ENCODE data around the gene TRIM7. TPM values are rescaled to one million over a fixed set of nuclear protein-coding genes. Genes with fewer than 3 reads are reported as not detected.

TRIM7 gene
- total RNA-seq, 1 donor from 2014 or later = 4.0 TPM

DNA sequence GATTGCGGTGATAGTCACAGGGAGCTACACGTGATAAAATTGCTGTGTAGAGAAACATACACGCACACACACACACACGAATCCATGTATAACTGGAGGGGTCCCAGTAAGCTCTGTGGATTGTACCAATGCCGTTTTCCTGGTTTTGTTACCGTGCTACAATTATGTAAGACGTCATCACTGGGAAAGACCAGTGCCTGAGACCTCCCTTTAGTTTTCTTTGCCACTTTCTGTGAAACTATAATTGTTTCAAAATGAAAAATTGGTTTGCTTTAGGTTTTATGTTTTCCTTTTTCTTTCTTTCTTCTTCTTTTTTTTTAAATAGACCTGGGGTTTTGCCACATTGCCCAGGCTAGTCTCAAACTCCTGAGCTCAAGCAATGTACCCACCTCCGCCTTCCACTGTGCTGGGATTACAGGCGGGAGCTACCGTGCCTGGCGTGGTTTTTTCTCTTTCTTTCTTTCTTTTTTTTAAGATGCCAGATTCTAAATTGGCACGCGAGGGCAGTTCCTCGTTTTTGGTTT is 36.3 kb downstream of the TRIM7 start:
- Mint-ChIP-seq H3K27me3 (ENCODE audit: unreplicated experiment) (peaks cover 75% of the 10 kb centered on the region), H3K27ac (ENCODE audit: unreplicated experiment) (no peak overlapping the region)

DNA sequence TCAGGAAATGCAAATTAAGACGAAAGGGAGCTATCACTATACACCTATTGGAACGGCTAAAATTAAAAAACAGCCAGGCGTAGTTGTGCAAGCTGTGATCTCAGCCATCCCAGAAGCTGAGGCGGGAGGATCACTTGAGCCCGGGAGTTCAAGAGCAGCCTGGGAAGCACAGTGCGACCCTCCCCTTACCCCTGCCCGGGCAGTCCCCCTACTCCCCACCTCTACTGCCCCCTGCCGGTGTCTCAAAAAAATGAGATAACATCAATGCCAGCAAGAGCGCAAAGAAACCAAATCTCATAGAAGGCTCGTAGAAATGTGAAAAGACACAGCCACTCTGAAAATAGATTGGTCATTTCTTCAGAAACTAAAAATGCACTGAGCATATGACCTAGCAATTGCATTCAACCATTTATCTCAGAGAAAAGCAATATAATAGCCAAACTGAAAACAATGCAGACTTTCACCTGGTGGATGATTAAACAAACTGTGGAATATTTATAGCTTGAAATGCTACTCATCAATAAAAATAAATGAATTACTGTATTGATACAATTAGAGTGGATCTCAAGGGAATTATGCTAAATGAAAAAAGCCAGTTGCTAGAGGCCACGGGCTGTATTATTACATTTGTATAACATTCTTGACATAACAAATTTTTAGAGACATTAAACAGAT is 37.0 kb downstream of the TRIM7 start:
- no peak overlapping the region for H3K4me3 Mint-ChIP-seq (ENCODE audit: unreplicated experiment)
- H3K27ac Mint-ChIP-seq (ENCODE audit: unreplicated experiment) = no peak overlapping the region
- no peaks in the 10 kb centered on the region for H3K36me3 Mint-ChIP-seq (ENCODE audit: unreplicated experiment)
- peaks cover 68% of the 10 kb centered on the region for H3K27me3 Mint-ChIP-seq (ENCODE audit: unreplicated experiment)
- DNase-seq (ENCODE audit: extremely low spot score, unreplicated experiment) = no peak
- no peaks in the 10 kb centered on the region for H3K9me3 Mint-ChIP-seq (ENCODE audit: unreplicated experiment)
- TF ChIP-seq, protein P1, sequence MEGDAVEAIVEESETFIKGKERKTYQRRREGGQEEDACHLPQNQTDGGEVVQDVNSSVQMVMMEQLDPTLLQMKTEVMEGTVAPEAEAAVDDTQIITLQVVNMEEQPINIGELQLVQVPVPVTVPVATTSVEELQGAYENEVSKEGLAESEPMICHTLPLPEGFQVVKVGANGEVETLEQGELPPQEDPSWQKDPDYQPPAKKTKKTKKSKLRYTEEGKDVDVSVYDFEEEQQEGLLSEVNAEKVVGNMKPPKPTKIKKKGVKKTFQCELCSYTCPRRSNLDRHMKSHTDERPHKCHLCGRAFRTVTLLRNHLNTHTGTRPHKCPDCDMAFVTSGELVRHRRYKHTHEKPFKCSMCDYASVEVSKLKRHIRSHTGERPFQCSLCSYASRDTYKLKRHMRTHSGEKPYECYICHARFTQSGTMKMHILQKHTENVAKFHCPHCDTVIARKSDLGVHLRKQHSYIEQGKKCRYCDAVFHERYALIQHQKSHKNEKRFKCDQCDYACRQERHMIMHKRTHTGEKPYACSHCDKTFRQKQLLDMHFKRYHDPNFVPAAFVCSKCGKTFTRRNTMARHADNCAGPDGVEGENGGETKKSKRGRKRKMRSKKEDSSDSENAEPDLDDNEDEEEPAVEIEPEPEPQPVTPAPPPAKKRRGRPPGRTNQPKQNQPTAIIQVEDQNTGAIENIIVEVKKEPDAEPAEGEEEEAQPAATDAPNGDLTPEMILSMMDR (IDR thresholded peaks at IDR 0.05) = peak; percentile 52
- H3K4me1 Mint-ChIP-seq (ENCODE audit: unreplicated experiment) = peaks cover 27% of the 10 kb centered on the region

More for the DNA sequence above, 36.3 kb downstream of the TRIM7 start:
- Mint-ChIP-seq H3K9me3 (ENCODE audit: unreplicated experiment) (no peaks in the 10 kb centered on the region), H3K4me1 (ENCODE audit: unreplicated experiment) (peaks cover 34% of the 10 kb centered on the region), H3K36me3 (ENCODE audit: unreplicated experiment) (no peaks in the 10 kb centered on the region), H3K4me3 (ENCODE audit: unreplicated experiment) (no peak overlapping the region)
- DNase-seq (ENCODE audit: extremely low spot score, unreplicated experiment) = no peak
- TF ChIP-seq, protein P1 (IDR thresholded peaks at IDR 0.05) = no peak

- no peak for DNase-seq (ENCODE audit: extremely low spot score, unreplicated experiment)
- no peak overlapping the region for H3K4me3 Mint-ChIP-seq (ENCODE audit: unreplicated experiment)
- H3K27me3 Mint-ChIP-seq (ENCODE audit: unreplicated experiment) = peaks cover 60% of the 10 kb centered on the region
- H3K27ac Mint-ChIP-seq (ENCODE audit: unreplicated experiment) = no peak overlapping the region
- H3K4me1 Mint-ChIP-seq (ENCODE audit: unreplicated experiment) = peaks cover 25% of the 10 kb centered on the region
- H3K9me3 Mint-ChIP-seq (ENCODE audit: unreplicated experiment) = no peaks in the 10 kb centered on the region
- no peaks in the 10 kb centered on the region for H3K36me3 Mint-ChIP-seq (ENCODE audit: unreplicated experiment)
- TF ChIP-seq, protein P1 (IDR thresholded peaks at IDR 0.05) = no peak
Measured at GRCh38 chr5:181166812-181167733, 37.9 kb downstream of the TRIM7 start.

GRCh38 chr5:181164076-181164952 is 40.7 kb downstream of the TRIM7 start:
- Mint-ChIP-seq H3K27ac (ENCODE audit: unreplicated experiment) (no peak overlapping the region), H3K4me1 (ENCODE audit: unreplicated experiment) (peaks cover 21% of the 10 kb centered on the region), H3K36me3 (ENCODE audit: unreplicated experiment) (no peaks in the 10 kb centered on the region), H3K9me3 (ENCODE audit: unreplicated experiment) (no peaks in the 10 kb centered on the region), H3K4me3 (ENCODE audit: unreplicated experiment) (no peak overlapping the region), H3K27me3 (ENCODE audit: unreplicated experiment) (peaks cover 40% of the 10 kb centered on the region)
- no peak for DNase-seq (ENCODE audit: extremely low spot score, unreplicated experiment)
- TF ChIP-seq, protein P1 (IDR thresholded peaks at IDR 0.05) = no peak

Data from osteocyte (in vitro differentiated cells).